Measurements from ENCODE around the gene ZNF836. TPM values are rescaled to one million over a fixed set of nuclear protein-coding genes. Genes with fewer than 3 reads are reported as not detected.

The ZNF836 gene
- total RNA-seq, 1 donor from 2014 or later = 7.9 TPM

Other genes with a start within 250 kb of the ZNF836 start
- gene ZNF613, start 244.1 kb downstream of the ZNF836 start, total RNA-seq = 3.5 TPM
- 5.7 TPM for gene ZNF350, start 184.8 kb downstream of the ZNF836 start, total RNA-seq
- 5.2 TPM for gene ZNF615, start 163.4 kb downstream of the ZNF836 start, total RNA-seq
- gene ZNF614, start 143.2 kb downstream of the ZNF836 start, total RNA-seq = 3.6 TPM
- gene ZNF432, start 122.8 kb downstream of the ZNF836 start, total RNA-seq = 5.9 TPM
- 8.2 TPM for gene ZNF841, start 75.9 kb downstream of the ZNF836 start, total RNA-seq
- 5.7 TPM for gene ZNF616, start 31.7 kb downstream of the ZNF836 start, total RNA-seq
- gene PPP2R1A, start 18.4 kb upstream of the ZNF836 start, total RNA-seq = 168 TPM
- gene ZNF766, start 98.0 kb upstream of the ZNF836 start, total RNA-seq = 6.4 TPM
- 7.2 TPM for gene ZNF480, start 125.5 kb upstream of the ZNF836 start, total RNA-seq
- gene ZNF610, start 164.6 kb upstream of the ZNF836 start, total RNA-seq = 0.24 TPM
- gene ZNF880, start 198.3 kb upstream of the ZNF836 start, total RNA-seq = 3.5 TPM
- 10.8 TPM for gene ZNF528, start 226.2 kb upstream of the ZNF836 start, total RNA-seq

Data from esophagus mucosa (tissue), 1 donor.